ENCODE results near the gene LSM14B. TPM values are rescaled to one million over a fixed set of nuclear protein-coding genes. Genes with fewer than 3 reads are reported as not detected.

Gene LSM14B
- total RNA-seq, 1 experiment from 2014 or later, result 61.5 TPM

DNA sequence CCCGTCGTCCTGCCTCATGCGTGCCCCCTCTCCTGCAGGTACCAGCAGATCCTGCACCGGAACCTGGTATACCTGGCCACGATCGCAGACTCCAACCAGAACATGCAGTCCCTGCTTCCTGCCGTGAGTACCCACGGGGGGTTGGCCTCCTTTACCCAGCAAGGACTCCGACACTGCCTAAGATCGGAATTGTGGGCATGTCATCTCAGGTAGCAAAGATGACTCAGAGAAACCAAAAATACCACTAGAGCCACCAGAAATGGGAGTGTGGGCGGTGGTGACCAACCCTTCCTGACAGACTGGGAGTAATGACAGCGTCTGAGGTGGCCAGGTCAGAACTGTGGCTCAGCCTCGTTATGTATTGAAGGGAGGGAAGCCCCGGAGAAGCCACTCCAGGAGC lies 37.6 kb downstream of the LSM14B start:
- DNase-seq, result peak; percentile 89 to 92
- no peaks in the 10 kb centered on the region for H3K9me3 ChIP-seq (ENCODE audit: insufficient read depth, low read depth)
- H3K79me2 ChIP-seq (ENCODE audit: low read depth), result peaks cover 40% of the 10 kb centered on the region
- peaks cover 13% of the 10 kb centered on the region; the same call in 1 of the 2 replicates for H3K36me3 ChIP-seq (ENCODE audit: low read depth)
- H2AFZ ChIP-seq, result no peak overlapping the region
- no TSS peak for BruUV-seq (replicated peaks)
- peaks cover 50% of the 10 kb centered on the region for H4K20me1 ChIP-seq (ENCODE audit: insufficient read depth)
- intact Hi-C loops (cut with micrococcal nuclease; ENCODE audit: unreplicated experiment), result no loop called here
- ChIA-PET CTCF (no interaction called here), POLR2A (ENCODE audit: unreplicated experiment) (no interaction called here)
- no peaks in the 10 kb centered on the region for H3K9me2 ChIP-seq (ENCODE audit: insufficient read depth)
- H3K27me3 ChIP-seq (ENCODE audit: insufficient read depth, low read depth), result no peaks in the 10 kb centered on the region
- peak overlapping the region; percentile 51 for H3K4me2 ChIP-seq
- H3K27ac ChIP-seq, result peak overlapping the region; percentile 38; the same call in 1 of the 2 replicates
- peaks cover 23% of the 10 kb centered on the region for H3F3A ChIP-seq (ENCODE audit: insufficient read depth, low read depth)
- no peak for TF ChIP-seq EZH2 (IDR thresholded peaks at IDR 0.05; ENCODE audit: low read depth)
- TF ChIP-seq, protein P1, sequence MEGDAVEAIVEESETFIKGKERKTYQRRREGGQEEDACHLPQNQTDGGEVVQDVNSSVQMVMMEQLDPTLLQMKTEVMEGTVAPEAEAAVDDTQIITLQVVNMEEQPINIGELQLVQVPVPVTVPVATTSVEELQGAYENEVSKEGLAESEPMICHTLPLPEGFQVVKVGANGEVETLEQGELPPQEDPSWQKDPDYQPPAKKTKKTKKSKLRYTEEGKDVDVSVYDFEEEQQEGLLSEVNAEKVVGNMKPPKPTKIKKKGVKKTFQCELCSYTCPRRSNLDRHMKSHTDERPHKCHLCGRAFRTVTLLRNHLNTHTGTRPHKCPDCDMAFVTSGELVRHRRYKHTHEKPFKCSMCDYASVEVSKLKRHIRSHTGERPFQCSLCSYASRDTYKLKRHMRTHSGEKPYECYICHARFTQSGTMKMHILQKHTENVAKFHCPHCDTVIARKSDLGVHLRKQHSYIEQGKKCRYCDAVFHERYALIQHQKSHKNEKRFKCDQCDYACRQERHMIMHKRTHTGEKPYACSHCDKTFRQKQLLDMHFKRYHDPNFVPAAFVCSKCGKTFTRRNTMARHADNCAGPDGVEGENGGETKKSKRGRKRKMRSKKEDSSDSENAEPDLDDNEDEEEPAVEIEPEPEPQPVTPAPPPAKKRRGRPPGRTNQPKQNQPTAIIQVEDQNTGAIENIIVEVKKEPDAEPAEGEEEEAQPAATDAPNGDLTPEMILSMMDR (conservative IDR thresholded peaks at IDR 0.05), result no peak
- H3K4me1 ChIP-seq (replicated peaks; ENCODE audit: insufficient read depth), result peaks cover 35% of the 10 kb centered on the region
- no peak overlapping the region for H3K4me3 ChIP-seq

DNA sequence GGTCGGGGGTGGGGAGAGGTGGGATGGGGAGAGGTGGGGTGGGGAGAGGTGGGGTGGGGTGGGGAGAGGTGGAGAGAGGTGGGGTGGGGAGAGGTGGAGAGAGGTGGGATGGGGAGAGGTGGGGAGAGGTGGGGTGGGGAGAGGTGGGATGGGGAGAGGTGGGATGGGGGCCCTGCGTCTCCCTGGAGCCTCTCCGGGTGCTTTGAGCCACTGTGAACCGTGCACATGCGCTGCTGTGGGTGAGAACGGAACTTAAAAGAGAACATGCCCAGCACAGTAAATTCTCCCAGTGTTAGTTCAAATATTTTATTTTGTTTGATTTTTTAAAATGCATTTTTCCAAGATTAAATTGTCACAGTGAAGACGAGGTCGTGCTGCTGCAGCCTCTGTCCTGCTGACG lies 38.0 kb downstream of the LSM14B start:
- no TSS peak for BruUV-seq (replicated peaks)
- TF ChIP-seq, protein P1 (conservative IDR thresholded peaks at IDR 0.05), result no peak
- no peak for TF ChIP-seq EZH2 (IDR thresholded peaks at IDR 0.05; ENCODE audit: low read depth)
- no peaks in the 10 kb centered on the region for H3K9me2 ChIP-seq (ENCODE audit: insufficient read depth)
- H3K79me2 ChIP-seq (ENCODE audit: low read depth), result peaks cover 35% of the 10 kb centered on the region
- H3K9me3 ChIP-seq (ENCODE audit: insufficient read depth, low read depth), result no peaks in the 10 kb centered on the region
- H3K4me2 ChIP-seq, result no peak overlapping the region
- ChIA-PET POLR2A (ENCODE audit: unreplicated experiment) (no interaction called here), CTCF (no interaction called here)
- peaks cover 30% of the 10 kb centered on the region for H3K4me1 ChIP-seq (replicated peaks; ENCODE audit: insufficient read depth)
- no peak for DNase-seq
- H3K36me3 ChIP-seq (ENCODE audit: low read depth), result peaks cover 13% of the 10 kb centered on the region; the same call in 1 of the 2 replicates
- H3F3A ChIP-seq (ENCODE audit: insufficient read depth, low read depth), result peaks cover 18% of the 10 kb centered on the region
- no peaks in the 10 kb centered on the region for H3K27me3 ChIP-seq (ENCODE audit: insufficient read depth, low read depth)
- intact Hi-C loops (cut with micrococcal nuclease; ENCODE audit: unreplicated experiment), result no loop called here
- no peak overlapping the region for H3K27ac ChIP-seq
- peaks cover 46% of the 10 kb centered on the region for H4K20me1 ChIP-seq (ENCODE audit: insufficient read depth)
- no peak overlapping the region for H2AFZ ChIP-seq
- no peak overlapping the region for H3K4me3 ChIP-seq

DNA sequence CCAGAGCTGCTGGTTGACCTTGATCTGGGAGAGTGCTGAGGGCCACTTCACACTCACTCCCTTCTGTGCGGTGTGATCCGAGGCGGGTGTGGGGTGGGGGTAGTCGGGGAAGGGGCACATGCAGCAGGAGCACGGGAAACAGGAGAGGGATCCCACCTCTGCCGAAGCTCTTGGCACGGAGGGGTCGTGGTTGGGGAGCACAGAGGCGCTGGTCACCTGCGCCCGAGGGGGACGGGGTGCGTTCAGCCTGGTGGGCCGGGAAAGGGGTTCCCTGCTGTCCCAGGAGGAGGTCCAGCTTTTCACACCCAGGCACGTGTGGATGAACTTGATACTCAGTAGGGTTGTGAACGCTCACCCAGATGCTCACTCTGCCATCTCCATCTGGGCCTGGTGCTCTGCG lies 38.6 kb downstream of the LSM14B start:
- no peaks in the 10 kb centered on the region for H3K9me2 ChIP-seq (ENCODE audit: insufficient read depth)
- H3K9me3 ChIP-seq (ENCODE audit: insufficient read depth, low read depth), result no peaks in the 10 kb centered on the region
- no peak overlapping the region for H2AFZ ChIP-seq
- H3K27ac ChIP-seq, result no peak overlapping the region
- H3K27me3 ChIP-seq (ENCODE audit: insufficient read depth, low read depth), result no peaks in the 10 kb centered on the region
- peaks cover 14% of the 10 kb centered on the region for H3F3A ChIP-seq (ENCODE audit: insufficient read depth, low read depth)
- no peak overlapping the region for H3K4me2 ChIP-seq
- CTCF ChIA-PET, result no interaction called here
- TF ChIP-seq, protein P1 (conservative IDR thresholded peaks at IDR 0.05), result no peak
- no peak for TF ChIP-seq EZH2 (IDR thresholded peaks at IDR 0.05; ENCODE audit: low read depth)
- peaks cover 24% of the 10 kb centered on the region for H3K4me1 ChIP-seq (replicated peaks; ENCODE audit: insufficient read depth)
- DNase-seq, result no peak
- H3K79me2 ChIP-seq (ENCODE audit: low read depth), result peaks cover 33% of the 10 kb centered on the region
- intact Hi-C loops (cut with micrococcal nuclease; ENCODE audit: unreplicated experiment), result no loop called here
- peaks cover 42% of the 10 kb centered on the region for H4K20me1 ChIP-seq (ENCODE audit: insufficient read depth)
- no TSS peak for BruUV-seq (replicated peaks)
- H3K4me3 ChIP-seq, result no peak overlapping the region
- peaks cover 13% of the 10 kb centered on the region; the same call in 1 of the 2 replicates for H3K36me3 ChIP-seq (ENCODE audit: low read depth)
- POLR2A ChIA-PET (ENCODE audit: unreplicated experiment), result no interaction called here
